HG02884 (cell line): ENCODE measurements around the gene OTUB1.
"Not testable (repeated sequence)": the region's sequence is repeated elsewhere in the genome, so short reads cannot be mapped to it uniquely, and the experiment has no call there.

Experiments
- ATAC-seq: cut with Tn5 transposase; IDR thresholded peaks from one replicate; pipeline ENCODE4 v1.9.1; 2021; ENCODE audit warnings: mild to moderate bottlenecking, moderate library complexity; ENCODE audit not compliant: unreplicated experiment

OTUB1 gene

DNA sequence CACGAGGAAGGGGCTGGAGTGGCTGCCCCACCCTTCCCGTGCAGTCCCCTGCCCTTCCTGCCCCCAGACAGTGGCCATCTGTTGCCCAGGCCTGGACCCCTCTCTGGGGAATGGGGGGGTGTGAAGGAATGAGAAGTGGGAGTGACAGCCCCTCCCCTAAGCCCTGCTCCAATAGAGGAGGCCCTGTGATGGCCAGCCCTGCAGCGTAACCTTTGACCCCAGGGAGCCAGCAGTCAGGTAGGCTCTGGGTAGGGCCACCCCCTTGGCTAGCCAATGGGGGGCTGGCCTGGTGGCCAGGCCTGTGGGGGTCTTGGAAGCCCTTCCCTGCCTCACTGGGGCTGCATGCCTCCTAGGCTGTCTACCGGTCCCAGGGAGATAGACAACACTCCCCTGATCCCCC, 56.1 kb downstream of the OTUB1 start:
- ATAC-seq = no peak

GRCh38 chr11:64043545-64043944, 57.3 kb downstream of the OTUB1 start:
- ATAC-seq = no peak

DNA sequence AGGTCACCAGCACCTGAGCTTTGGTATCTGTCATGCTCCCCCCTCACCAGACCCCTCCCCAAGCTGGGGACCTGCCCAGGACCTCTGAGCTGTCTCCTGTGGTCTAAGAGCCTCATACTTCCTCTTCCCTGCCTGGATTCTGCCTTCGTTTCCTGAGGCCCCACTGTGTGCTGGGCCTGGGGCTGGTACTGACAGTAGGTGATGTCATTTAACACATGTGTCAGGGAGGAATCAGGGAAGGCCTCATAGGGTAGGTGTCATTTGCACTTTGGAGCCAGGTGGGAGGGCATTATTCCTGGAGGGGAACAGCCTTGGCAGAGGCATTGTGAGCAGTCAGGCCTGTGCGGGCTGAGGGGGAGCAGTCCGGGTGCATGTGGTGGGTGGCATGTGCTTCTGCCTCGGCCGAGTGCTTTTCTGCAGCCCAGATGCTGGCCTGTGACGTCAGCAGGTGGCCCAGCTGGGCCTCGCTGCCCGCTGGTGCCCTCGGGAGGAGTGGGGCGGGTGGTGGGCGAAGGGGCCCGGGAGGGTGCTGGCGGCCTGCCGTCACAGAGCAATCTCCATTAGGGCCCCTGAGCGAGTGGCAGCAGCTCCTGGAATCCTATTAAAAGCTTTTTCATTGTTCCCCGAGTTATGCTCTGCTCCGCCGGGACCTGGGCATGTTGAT, 58.6 kb downstream of the OTUB1 start:
- ATAC-seq = no peak

GRCh38 chr11:64045700-64046099, 59.5 kb downstream of the OTUB1 start:
- no peak for ATAC-seq

GRCh38 chr11:64047373-64047772, 61.1 kb downstream of the OTUB1 start:
- not testable (repeated sequence) for ATAC-seq
